Measurements from ENCODE around the gene FMN1. TPM values are rescaled to one million over a fixed set of nuclear protein-coding genes. Genes with fewer than 3 reads are reported as not detected.

The FMN1 gene
- total and polyA plus RNA-seq, 2 of the 8 experiments (the other 6 are each of a cell fraction or from before 2014, with no cell fraction given): 0.27 to 3.7 TPM

DNA sequence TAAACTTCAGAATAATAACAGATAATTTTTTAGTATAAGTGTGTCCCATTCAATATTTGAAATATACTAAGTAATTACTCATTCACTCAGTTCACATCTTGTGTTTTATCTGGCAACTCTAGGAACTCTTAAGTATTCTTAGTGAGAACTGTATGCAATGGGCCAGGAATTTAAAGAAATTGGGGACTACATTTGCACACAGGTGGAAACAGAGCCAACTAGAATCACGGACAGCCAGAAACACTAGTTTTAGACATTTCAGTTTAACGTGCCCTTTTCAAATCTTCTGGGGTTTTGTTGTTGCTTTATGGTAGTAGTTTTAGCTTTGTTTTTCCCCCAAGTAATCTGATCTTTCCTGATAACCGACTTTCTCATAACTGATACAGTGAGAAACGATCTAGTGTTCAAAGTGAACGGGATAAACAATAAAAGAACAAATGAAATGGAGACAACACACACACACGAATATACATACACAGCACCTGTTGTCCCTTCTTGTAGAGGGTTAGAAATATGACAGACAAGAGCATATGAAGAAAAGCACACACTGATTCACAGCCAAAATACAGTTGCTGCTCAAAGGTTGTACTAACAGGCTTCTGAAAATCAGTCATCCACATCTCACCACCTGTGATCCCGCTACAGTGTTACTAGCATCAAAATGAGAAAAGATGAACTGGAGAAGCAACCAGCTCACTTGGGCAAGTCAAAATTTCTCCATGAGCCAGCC, 167.0 kb downstream of the FMN1 start:
- no peak overlapping the region for H3K56ac ChIP-seq (replicated peaks; ENCODE audit: insufficient read length, low read depth, low read length)
- H2BK120ac ChIP-seq (replicated peaks; ENCODE audit: low read depth, low read length): no peak overlapping the region
- H2BK5ac ChIP-seq (ENCODE audit: low read depth, low read length): no peak overlapping the region
- WGBS, 2 experiments (ENCODE audit: extremely low coverage in 1 of 2, insufficient coverage in 1 of 2, insufficient read length in 1 of 2, insufficient replicate concordance in 2 of 2, low coverage in 1 of 2, low lambda C conversion rate in 2 of 2, missing lambda C conversion rate in 1 of 2): 87% methylated on average over 7 of the region's 7 CpGs; no CpG with 5 or more reads in 1 of the 2 experiments
- no peak overlapping the region for H3K4me3 ChIP-seq (ENCODE audit: extremely low read depth in 1 of 4, insufficient read depth in 2 of 4, low read depth in 3 of 4, low read length in 4 of 4)
- FAIRE-seq (no peak), DNase-seq (ENCODE audit: low read depth in 1 of 2, low spot score in 2 of 2) (no peak)
- H2AFZ ChIP-seq (ENCODE audit: low read length): no peak overlapping the region
- no peaks in the 10 kb centered on the region for H3K79me2 ChIP-seq (ENCODE audit: control insufficient read depth in 1 of 2, insufficient read depth in 2 of 2, low read length in 2 of 2)
- H2AK5ac ChIP-seq (ENCODE audit: low read depth, low read length): no peak overlapping the region
- H4K20me1 ChIP-seq (replicated peaks in 1 of 2; ENCODE audit: control insufficient read depth in 1 of 2, insufficient read depth in 2 of 2, low read length in 2 of 2): no peaks in the 10 kb centered on the region
- H3K23ac ChIP-seq (ENCODE audit: insufficient read length): no peak overlapping the region
- no peak overlapping the region for H3K4me2 ChIP-seq (ENCODE audit: insufficient read depth in 1 of 2, low read depth in 2 of 2, low read length in 2 of 2)
- no peak overlapping the region for H3K27ac ChIP-seq (ENCODE audit: low read depth, low read length)
- no peaks in the 10 kb centered on the region for H3K79me1 ChIP-seq (ENCODE audit: low read depth, low read length)
- no peak overlapping the region for H3K9ac ChIP-seq (replicated peaks in 1 of 4; ENCODE audit: extremely low read depth in 1 of 4, low read depth in 3 of 4, low read length in 3 of 4)
- no peak overlapping the region for H2BK20ac ChIP-seq (ENCODE audit: low read length)
- no peaks in the 10 kb centered on the region for H3K36me3 ChIP-seq (ENCODE audit: control insufficient read depth in 2 of 4, insufficient read depth in 4 of 4, low read length in 3 of 4)
- ChIA-PET POLR2A (ENCODE audit: partially characterized antibody) (no interaction called here), CTCF (ENCODE audit: partially characterized antibody) (interaction anchor here (0.9 to 1.5 kb wide), 7 partner anchors 8 to 173 kb away, joined by 3 to 6 read pairs (median 3); no protein-coding TSS in a partner anchor)
- no peak overlapping the region for H3K18ac ChIP-seq (ENCODE audit: extremely low read depth, low read length)
- no peak overlapping the region for H3K14ac ChIP-seq (ENCODE audit: insufficient read length)
- H3K23me2 ChIP-seq (ENCODE audit: low read depth, low read length): no peaks in the 10 kb centered on the region
- no peak overlapping the region for H3K4ac ChIP-seq (replicated peaks; ENCODE audit: insufficient read length, low read depth, low read length)
- H2BK12ac ChIP-seq (ENCODE audit: low read depth, low read length): no peak overlapping the region
- H4K91ac ChIP-seq (replicated peaks; ENCODE audit: insufficient read length, low read length): no peak overlapping the region
- peaks cover 0 to 5% (median under 1%) of the 10 kb centered on the region in 4 experiments; a peak in 4 of 7 replicates for H3K4me1 ChIP-seq (replicated peaks in 1 of 4; ENCODE audit: control insufficient read depth in 3 of 4, insufficient read depth in 4 of 4, low read length in 3 of 4)
- H2BK15ac ChIP-seq (ENCODE audit: low read length): no peak overlapping the region
- no peaks in the 10 kb centered on the region for H3K27me3 ChIP-seq (replicated peaks in 1 of 4; ENCODE audit: control insufficient read depth in 3 of 4, extremely low read depth in 1 of 4, insufficient read depth in 3 of 4, low read length in 3 of 4)
- no peaks in the 10 kb centered on the region for H3K9me3 ChIP-seq (ENCODE audit: insufficient read depth in 2 of 2, low read depth in 1 of 2, low read length in 1 of 2)
- no peak overlapping the region for H4K8ac ChIP-seq (ENCODE audit: extremely low read depth, insufficient read depth, low read length)
- H4K5ac ChIP-seq (ENCODE audit: insufficient read length, low read depth, low read length): no peak overlapping the region
- TF ChIP-seq, protein P1, sequence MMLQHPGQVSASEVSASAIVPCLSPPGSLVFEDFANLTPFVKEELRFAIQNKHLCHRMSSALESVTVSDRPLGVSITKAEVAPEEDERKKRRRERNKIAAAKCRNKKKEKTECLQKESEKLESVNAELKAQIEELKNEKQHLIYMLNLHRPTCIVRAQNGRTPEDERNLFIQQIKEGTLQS (IDR thresholded peaks at IDR 0.05; ENCODE audit: insufficient read depth, low read depth, low read length): no peak
- TF ChIP-seq JUND (IDR thresholded peaks at IDR 0.05; ENCODE audit: low read length) (no peak), BCL11A (IDR thresholded peaks at IDR 0.05; ENCODE audit: low read depth in 2 of 2, low read length in 2 of 2) (no peak), PHF8 (conservative IDR thresholded peaks at IDR 0.05; ENCODE audit: low read depth, low read length) (no peak), RNF2 (IDR thresholded peaks at IDR 0.05; ENCODE audit: borderline replicate concordance, low read depth, low read length, missing control alignments, poor library complexity, severe bottlenecking) (no peak), KDM1A (IDR thresholded peaks at IDR 0.05; ENCODE audit: borderline replicate concordance, low read length) (no peak), POU5F1 (IDR thresholded peaks at IDR 0.05; ENCODE audit: low read depth, low read length) (no peak), RAD21 (IDR thresholded peaks at IDR 0.05 in 1 of 2, conservative IDR thresholded peaks at IDR 0.05 in 1 of 2; ENCODE audit: low read depth in 2 of 2, low read length in 2 of 2) (no peak)
- TF ChIP-seq, protein P2, sequence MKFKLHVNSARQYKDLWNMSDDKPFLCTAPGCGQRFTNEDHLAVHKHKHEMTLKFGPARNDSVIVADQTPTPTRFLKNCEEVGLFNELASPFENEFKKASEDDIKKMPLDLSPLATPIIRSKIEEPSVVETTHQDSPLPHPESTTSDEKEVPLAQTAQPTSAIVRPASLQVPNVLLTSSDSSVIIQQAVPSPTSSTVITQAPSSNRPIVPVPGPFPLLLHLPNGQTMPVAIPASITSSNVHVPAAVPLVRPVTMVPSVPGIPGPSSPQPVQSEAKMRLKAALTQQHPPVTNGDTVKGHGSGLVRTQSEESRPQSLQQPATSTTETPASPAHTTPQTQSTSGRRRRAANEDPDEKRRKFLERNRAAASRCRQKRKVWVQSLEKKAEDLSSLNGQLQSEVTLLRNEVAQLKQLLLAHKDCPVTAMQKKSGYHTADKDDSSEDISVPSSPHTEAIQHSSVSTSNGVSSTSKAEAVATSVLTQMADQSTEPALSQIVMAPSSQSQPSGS (IDR thresholded peaks at IDR 0.05; ENCODE audit: low read length): no peak
